SK-N-SH (cell line): ENCODE measurements around the gene TENT4A. TPM values are rescaled to one million over a fixed set of nuclear protein-coding genes. Genes with fewer than 3 reads are reported as not detected.

Experiments
- CTCF ChIA-PET: fragments of 300-600, 350-600 bp; formaldehyde crosslinking; extraction: SDS; loops from one replicate; lab custom pipeline; 2021; lab: Yijun Ruan, JAX
- POLR2A ChIA-PET: fragments of 350-600 bp; sonication (Branson Sonifier 250); formaldehyde crosslinking; extraction: SDS; loops from one replicate; lab custom pipeline; 2020; ENCODE audit warnings: antibody characterized with exemption, inconsistent platforms; lab: Yijun Ruan, JAX
- DNase-seq: peaks from one replicate; pipeline ENCODE4 v3.0.0; 2012
- H2AFZ ChIP-seq: fragments of 200-600 bp; sonication (generic); 2 replicates; pipeline ENCODE4 v1.8.1; 2016; ENCODE audit warnings: antibody characterized with exemption, mild to moderate bottlenecking, low read depth
- H3F3A ChIP-seq: fragments of 200-600 bp; sonication (generic); replicated peaks from 2 replicates; pipeline ENCODE3; 2016; ENCODE audit warnings: antibody characterized with exemption, mild to moderate bottlenecking; ENCODE audit not compliant: insufficient read depth
- H3K27ac ChIP-seq, 2 experiments: fragments of 200-500 bp in 1 of 2; fragments of 200-600 bp in 1 of 2; sonication (Bioruptor generic) in 1 of 2; sonication (generic), shearing (Covaris generic) in 1 of 2; 2 replicates each; pipeline versions ENCODE4 v1.5.1 to v1.6.1; 2014 to 2016; ENCODE audit warnings: low read depth in 2 of 2, inconsistent platforms in 1 of 2, low read length in 1 of 2, mild to moderate bottlenecking in 1 of 2, mixed read lengths in 1 of 2
- H3K27me3 ChIP-seq: fragments of 200-600 bp; sonication (generic), shearing (Covaris generic); 2 replicates; pipeline ENCODE4 v1.6.1; 2016; ENCODE audit warnings: mixed run types; ENCODE audit not compliant: insufficient read depth
- H3K36me3 ChIP-seq, 2 experiments: fragments of 200-500 bp in 1 of 2; fragments of 200-600 bp in 1 of 2; sonication (Bioruptor generic) in 1 of 2; sonication (generic) in 1 of 2; replicated peaks in 1 of 2; 2 replicates each; pipeline versions ENCODE3 to v1.5.1; 2014 to 2016; ENCODE audit warnings: low read length in 1 of 2, mild to moderate bottlenecking in 1 of 2; ENCODE audit not compliant: insufficient read depth in 2 of 2, control insufficient read depth in 1 of 2
- H3K4me1 ChIP-seq, 2 experiments: fragments of 200-500 bp in 1 of 2; fragments of 200-600 bp in 1 of 2; sonication (Bioruptor generic) in 1 of 2; sonication (generic), shearing (Covaris generic) in 1 of 2; 2 replicates each; pipeline versions ENCODE4 v1.5.1 to v1.6.1; 2014 to 2016; ENCODE audit warnings: low read depth in 1 of 2, low read length in 1 of 2, mixed run types in 1 of 2; ENCODE audit not compliant: insufficient read depth in 2 of 2, control insufficient read depth in 1 of 2
- H3K4me2 ChIP-seq: fragments of 200-600 bp; sonication (generic), shearing (Covaris generic); 2 replicates; pipeline ENCODE4 v1.6.1; 2017; ENCODE audit warnings: mixed run types
- H3K4me3 ChIP-seq, 2 experiments: fragments of 200-500 bp in 1 of 2; fragments of 200-600 bp in 1 of 2; sonication (Bioruptor generic) in 1 of 2; sonication (generic), shearing (Covaris generic) in 1 of 2; 2 replicates each; pipeline versions ENCODE4 v1.5.1 to v1.8.1; 2014 to 2016; ENCODE audit warnings: low read depth in 2 of 2, inconsistent platforms in 1 of 2, low read length in 1 of 2, mild to moderate bottlenecking in 1 of 2, mixed read lengths in 1 of 2, moderate library complexity in 1 of 2
- H3K79me2 ChIP-seq: fragments of 200-600 bp; sonication (generic); 2 replicates; pipeline ENCODE4 v1.8.1; 2017; ENCODE audit warnings: mild to moderate bottlenecking; ENCODE audit not compliant: insufficient read depth
- H3K9ac ChIP-seq: fragments of 200-600 bp; sonication (generic); 2 replicates; pipeline ENCODE4 v1.6.1; 2017; ENCODE audit warnings: mixed run types
- H3K9me2 ChIP-seq: fragments of 200-600 bp; sonication (generic); 2 replicates; pipeline ENCODE4 v1.6.1; 2017; ENCODE audit warnings: mixed run types
- H3K9me3 ChIP-seq: fragments of 200-600 bp; sonication (generic); 2 replicates; pipeline ENCODE4 v1.6.1; 2017; ENCODE audit warnings: mixed run types, mild to moderate bottlenecking, moderate library complexity
- H4K20me1 ChIP-seq: fragments of 200-600 bp; sonication (generic); 2 replicates; pipeline ENCODE4 v1.6.1; 2017; ENCODE audit warnings: mild to moderate bottlenecking, mixed run types; ENCODE audit not compliant: insufficient read depth
- MXI1 ChIP-seq: IDR thresholded peaks from 2 replicates; pipeline ENCODE4 v1.6.1; 2012; ENCODE audit warnings: mild to moderate bottlenecking, low read depth, low read length, improper control_type of control experiment
- NFIC ChIP-seq: IDR thresholded peaks from 2 replicates; pipeline ENCODE4 v1.4.0; 2012; ENCODE audit warnings: borderline replicate concordance
- NRF1 ChIP-seq: IDR thresholded peaks from 2 replicates; pipeline ENCODE4 v1.6.1; 2012; ENCODE audit warnings: low read depth, mild to moderate bottlenecking, low read length
- RAD21 ChIP-seq: IDR thresholded peaks from 2 replicates; pipeline ENCODE4 v1.6.1; 2012; ENCODE audit warnings: mild to moderate bottlenecking, low read length
- REST ChIP-seq: IDR thresholded peaks from 2 replicates; pipeline ENCODE4 v1.6.1; 2012; ENCODE audit warnings: mild to moderate bottlenecking, low read depth, low read length, moderate library complexity
- RFX5 ChIP-seq: IDR thresholded peaks from 2 replicates; pipeline ENCODE4 v1.6.1; 2012; ENCODE audit warnings: mild to moderate bottlenecking, improper control_type of control experiment, low read length
- SIN3A ChIP-seq: IDR thresholded peaks from 2 replicates; pipeline ENCODE4 v1.6.1; 2012; ENCODE audit warnings: low read depth, mild to moderate bottlenecking, low read length, moderate library complexity, borderline replicate concordance
- TAF1 ChIP-seq: IDR thresholded peaks from 2 replicates; pipeline ENCODE4 v1.6.1; 2012; ENCODE audit warnings: low read depth, mild to moderate bottlenecking, low read length, moderate library complexity, borderline replicate concordance
- TEAD4 ChIP-seq: IDR thresholded peaks from 2 replicates; pipeline ENCODE4 v1.4.0; 2012; ENCODE audit warnings: mild to moderate bottlenecking, borderline replicate concordance; ENCODE audit not compliant: insufficient read depth
- WGBS: methylation state at CpG from one replicate; pipeline ENCODE4 v1.1.6; 2017; ENCODE audit warnings: low lambda C conversion rate; 5-methylcytosine and 5-hydroxymethylcytosine counted together
- polyA plus RNA-seq, 3 experiments: library from polyadenylated mRNA; depleted of rRNA; stranded (reverse); fragments of >200 nt; gene quantifications; 2 replicates each; pipeline ENCODE4 v1.2.3, GENCODE V29; 2012

The TENT4A gene
- polyA plus RNA-seq, 1 of the 3 experiments (the other 2 are of a cell fraction) = 6.0 TPM

- no peak for TF ChIP-seq REST
- no peak for TF ChIP-seq TEAD4
Observed at GRCh38 chr5:6687505-6687904, 25.7 kb upstream of the TENT4A start (continued).

GRCh38 chr5:6692906-6693305 lies 20.3 kb upstream of the TENT4A start:
- 0% methylated on average over 1 of the region's 1 CpG for WGBS
- no peak for DNase-seq
- POLR2A ChIA-PET = no interaction called here

More at GRCh38 chr5:6692906-6693305, 20.3 kb upstream of the TENT4A start:
- no peak overlapping the region for H3K27ac ChIP-seq
- H4K20me1 ChIP-seq = no peaks in the 10 kb centered on the region
- no peaks in the 10 kb centered on the region for H3K79me2 ChIP-seq
- H3F3A ChIP-seq = no peaks in the 10 kb centered on the region
- no peak overlapping the region for H2AFZ ChIP-seq
- H3K4me1 ChIP-seq = no peaks in the 10 kb centered on the region
- no peak overlapping the region for H3K4me2 ChIP-seq
- no peak for TF ChIP-seq NRF1
- TF ChIP-seq MXI1 = no peak
- TF ChIP-seq RFX5 = no peak
- no peak for TF ChIP-seq REST
- TF ChIP-seq SIN3A = no peak
- no peak for TF ChIP-seq RAD21
- no peak for TF ChIP-seq TAF1
- TF ChIP-seq NFIC = no peak
- no peak for TF ChIP-seq TEAD4
- TF ChIP-seq, all 33 proteins: peak for 0
- CTCF ChIA-PET = no interaction called here
- no peak overlapping the region for H3K9ac ChIP-seq
- H3K4me3 ChIP-seq = no peak overlapping the region
- no peaks in the 10 kb centered on the region; the same call in 1 of the 2 replicates for H3K9me2 ChIP-seq
- no peaks in the 10 kb centered on the region for H3K27me3 ChIP-seq
- H3K36me3 ChIP-seq = no peaks in the 10 kb centered on the region
- no peaks in the 10 kb centered on the region for H3K9me3 ChIP-seq
